RPMI8226 (cell line): ENCODE data around the gene FLT3.
"Not testable (repeated sequence)": the region's sequence is repeated elsewhere in the genome, so short reads cannot be mapped to it uniquely, and the experiment has no call there.

Experiments
- DNase-seq: peaks from one replicate; pipeline ENCODE4 v3.0.0-alpha.2; 2015

Gene FLT3

DNA sequence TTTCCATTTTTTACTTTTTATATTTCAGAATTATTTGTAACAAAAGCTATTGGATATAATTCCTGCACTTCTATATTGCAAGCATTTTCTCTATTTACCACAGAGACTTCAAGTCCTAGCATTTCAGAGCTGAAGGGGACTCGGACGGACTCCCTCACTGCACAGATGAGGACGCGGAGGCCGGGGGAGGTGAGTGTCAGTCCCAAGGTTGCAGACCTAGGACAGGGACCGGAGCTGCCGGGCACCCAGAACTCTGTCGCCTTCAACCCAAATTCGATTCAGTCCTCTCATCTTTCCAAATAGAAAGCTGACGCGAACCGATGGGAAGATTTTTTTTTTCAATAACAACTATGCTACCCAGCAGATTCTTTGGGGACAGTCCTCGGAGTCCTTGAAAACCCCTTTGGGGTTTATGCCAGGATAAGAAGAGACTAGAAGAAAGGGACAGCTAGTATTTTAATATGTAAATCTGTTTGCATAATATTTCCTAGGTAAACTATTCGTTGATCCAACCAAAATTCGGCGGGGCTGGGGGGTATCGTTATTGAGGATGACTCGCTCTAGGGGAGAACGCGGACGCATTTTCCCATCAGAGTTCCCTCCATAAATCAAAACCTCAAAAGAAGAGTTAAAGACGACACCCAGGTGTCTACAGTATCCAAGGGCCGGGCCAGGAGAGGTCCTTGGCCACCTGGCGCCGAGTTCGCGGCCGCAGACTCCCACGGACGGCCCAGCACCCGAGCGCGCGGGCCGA lies 803 bp downstream of the FLT3 start:
- no peak for DNase-seq

DNA sequence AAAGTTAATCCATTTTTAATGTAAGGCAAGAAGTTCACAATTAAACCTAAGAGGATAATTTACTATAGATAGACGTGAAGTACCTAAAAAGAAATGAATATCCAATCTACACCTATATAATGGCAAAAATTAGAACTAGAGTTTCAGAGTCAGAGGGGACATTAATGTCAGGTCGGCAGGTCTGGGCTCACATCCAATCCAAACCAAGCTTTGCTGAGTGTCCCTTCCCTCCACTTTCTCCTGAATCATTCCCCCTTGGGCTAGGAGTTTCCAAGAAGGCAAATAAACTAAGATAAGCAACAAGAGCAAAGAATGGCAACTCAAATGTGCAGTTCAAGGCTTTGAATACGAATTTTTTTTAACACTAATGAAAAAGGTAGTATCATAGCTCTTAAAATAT lies 2.9 kb downstream of the FLT3 start:
- no peak for DNase-seq

DNA sequence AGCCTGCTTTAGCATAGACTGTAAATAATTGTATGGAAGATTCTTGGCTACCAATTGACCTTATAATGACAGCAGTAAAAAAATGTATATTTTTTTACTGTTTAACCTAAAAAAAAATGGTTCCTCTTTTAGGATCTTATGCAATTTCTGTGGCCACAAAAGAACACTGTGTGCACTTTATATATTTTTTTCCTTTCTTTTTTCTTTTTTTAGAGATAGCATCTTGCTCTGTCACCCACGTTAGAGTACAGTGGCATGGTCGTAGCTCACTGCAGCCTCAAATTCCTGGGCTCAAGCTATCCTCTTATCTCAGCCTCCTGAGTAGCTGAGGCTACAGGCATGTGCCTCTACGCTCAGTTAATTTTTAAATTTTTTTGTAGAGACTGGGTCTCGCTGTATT lies 6.1 kb downstream of the FLT3 start:
- DNase-seq = no peak

DNA sequence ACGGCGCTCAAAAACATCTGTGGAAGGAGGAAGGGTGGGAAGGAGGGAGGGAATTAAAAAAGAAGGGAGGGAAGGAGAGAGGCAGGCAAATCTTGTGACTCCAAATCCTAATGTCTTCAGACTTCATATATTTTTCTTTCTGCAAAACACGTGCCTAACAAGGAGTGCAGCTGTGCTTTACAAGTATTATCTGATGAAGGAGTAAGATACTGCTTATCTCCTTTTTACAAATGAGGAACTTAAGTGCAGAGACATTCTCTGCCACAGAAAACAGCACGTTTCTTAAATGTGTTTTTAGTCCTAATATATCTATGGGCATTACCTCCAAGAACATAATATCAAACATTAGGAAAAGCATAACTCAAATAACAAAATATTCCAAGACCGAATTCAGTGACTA lies 6.5 kb downstream of the FLT3 start:
- no peak for DNase-seq

DNA sequence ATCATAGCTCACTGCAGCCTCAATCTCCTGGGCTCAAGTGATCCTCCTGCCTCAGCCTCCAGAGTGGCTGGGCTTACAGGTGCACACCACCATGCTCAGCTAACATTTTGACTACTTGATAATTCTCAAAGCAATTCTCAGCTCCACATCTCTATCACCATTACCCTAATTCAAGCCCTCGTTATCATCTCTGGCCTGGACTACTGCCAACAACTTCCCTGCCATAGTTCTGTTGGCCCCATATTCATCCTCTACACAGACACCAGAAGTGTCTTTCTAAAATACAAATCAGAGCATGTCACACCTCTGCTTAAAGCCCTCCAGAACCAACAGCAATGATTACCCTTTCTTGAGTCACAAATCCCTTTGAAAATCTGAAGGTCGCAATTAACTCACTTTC lies 7.9 kb downstream of the FLT3 start:
- DNase-seq = no peak

DNA sequence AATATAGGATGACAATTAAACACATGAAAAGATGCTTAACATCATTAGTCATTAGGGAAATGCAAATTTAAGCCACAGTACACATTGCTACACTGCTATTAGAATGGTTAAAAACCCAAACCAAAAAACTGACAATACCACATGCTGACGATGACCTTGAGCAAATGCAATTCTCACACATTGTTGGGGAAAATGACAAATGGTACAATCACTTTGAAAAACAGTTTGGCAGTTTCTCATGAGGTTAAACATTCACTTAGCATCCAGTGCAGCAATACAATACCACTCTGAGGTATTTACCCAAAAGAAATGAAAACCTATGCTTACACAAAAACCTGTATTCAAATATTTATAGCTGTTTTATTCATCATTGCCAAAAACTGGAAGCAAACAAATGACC lies 11.3 kb downstream of the FLT3 start:
- DNase-seq = no peak

DNA sequence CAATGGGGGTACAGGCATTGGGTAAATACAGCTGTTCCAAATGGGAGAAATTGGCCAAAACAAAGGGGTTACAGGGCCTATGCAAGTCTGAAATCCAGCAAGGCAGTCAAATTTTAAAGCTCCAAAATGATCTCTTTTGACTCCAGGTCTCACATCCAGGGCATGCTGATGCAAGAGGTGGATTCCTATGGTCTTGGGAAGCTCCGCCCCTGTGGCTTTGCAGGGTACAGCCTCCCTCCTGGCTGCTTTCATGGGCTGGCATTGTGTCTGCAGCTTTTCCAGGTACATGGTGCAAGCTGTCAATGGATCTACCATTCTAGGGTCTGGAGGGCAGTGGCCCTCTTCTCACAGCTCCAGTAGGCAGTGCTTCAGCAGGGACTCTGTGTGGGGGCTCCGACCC lies 22.6 kb downstream of the FLT3 start:
- not testable (repeated sequence) for DNase-seq

DNA sequence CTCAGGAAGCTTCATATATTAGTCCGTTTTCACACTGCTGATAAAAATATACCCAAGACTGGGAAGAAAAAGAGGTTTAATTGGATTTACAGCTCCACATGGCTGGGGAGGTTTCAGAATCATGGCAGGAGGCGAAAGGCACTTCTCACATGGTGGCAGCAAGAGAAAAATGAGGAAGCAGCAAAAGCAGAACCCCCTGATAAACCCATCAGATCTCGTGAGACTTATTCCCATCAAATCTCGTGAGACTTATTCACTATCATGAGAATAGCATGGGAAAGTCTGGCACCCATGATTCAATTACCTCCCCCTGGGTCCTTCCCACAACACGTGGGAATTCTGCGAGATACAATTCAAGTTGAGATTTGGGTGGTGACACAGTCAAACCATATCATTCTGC lies 23.1 kb downstream of the FLT3 start:
- no peak for DNase-seq

DNA sequence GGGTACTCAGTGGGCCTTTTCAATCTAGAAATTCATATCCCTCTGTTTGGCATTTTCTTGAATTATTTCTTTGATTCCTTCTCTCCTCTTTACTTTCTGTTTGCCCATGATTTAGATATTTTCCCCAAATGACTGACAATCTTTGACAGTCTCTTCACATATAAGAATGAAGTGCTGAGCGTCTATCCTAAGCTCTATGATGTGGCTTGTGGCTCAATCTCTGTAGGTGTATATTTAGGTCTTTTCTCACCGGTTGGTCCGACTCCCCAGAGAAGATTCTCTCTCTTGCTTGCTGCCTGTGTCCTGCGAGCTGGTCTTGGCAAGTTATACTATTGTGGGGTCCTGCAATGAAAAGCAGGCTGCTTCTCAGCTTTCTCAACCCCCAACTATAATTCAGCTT lies 29.0 kb downstream of the FLT3 start:
- no peak for DNase-seq

DNA sequence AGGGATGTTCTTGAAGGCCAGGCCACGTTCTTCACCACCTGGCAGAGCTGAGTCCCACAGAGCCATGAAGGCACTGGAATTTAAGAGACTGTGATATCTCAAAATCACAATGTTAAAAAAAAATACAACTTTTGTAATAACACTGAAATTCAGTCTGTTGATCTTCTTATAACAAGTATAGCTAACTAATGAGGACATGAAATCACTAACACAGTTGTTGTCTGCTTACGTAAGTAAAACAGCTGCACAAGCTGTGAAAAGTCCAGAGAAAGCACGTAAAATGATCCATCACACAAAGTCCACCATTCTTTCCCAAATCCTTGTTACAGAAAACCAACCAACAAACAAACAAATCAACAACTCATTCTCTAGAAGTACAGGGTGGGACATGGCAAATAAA lies 32.9 kb downstream of the FLT3 start:
- no peak for DNase-seq

DNA sequence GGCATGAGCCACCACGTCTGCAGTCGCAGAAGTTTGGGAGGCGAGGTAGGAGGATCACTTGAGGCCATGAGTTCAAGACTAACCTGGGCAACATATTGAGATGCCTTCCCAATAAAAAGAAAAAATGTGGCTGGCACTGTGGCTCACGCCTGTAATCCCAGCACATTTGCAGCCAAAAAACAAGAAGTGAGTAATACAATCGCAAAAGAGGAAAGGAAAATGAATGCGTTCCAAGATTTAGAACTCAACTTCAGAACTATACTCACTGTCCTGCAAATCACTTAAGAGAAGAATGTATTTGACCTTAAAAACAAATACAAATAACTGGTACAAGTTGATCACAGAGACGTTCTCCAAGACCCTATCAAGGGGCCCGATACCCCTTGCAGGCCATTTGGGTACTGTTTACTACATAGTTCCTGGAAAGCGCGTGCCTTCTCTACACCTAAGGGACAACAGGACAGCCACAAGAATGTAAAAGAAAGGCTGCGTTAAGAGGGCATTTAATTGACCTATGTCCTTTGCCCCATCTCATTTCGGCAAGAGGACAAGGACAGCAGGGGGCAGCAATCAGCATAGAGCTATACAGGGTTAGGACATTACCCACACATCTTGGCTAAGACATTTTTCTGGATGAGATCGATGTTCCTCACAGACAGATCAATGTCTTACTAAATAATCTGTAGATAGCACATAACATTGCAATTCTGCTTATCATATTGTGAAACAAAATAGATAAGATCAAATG lies 41.3 kb downstream of the FLT3 start:
- DNase-seq = peak; percentile 56

DNA sequence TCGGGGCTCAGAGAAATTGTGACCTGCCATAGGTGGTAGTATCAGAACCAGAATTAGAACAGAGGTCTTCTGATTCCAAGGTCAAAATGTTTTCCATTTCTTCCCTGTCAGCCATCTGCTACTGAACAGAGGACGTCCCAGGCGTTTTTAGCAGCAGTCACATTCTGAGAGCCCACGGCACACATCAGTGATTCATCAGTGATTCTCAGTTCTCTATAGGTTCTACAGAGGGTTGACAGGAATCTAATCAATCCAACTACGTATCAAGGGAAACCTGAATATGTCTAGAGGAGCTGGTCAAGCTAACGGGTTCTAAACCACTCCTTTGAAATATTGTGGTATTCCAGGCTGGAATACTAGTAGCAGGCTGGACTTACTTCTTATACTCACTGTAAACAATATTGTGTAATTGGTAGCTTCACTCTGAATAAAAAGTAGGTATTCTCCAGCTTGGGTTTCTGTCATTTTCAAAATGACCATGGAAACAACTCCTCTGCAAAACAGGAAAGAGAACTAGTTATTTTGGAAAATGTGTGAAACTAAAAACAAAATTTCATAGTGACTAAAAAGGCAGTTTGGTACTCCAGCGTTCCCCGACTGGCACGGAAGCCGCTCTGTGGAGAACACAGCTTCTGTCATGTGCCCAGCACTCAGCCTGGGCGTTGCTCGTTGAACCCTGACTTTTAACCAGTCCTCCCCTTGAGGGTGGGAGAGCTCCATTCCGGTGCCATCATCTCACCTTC lies 43.2 kb downstream of the FLT3 start:
- no peak for DNase-seq

DNA sequence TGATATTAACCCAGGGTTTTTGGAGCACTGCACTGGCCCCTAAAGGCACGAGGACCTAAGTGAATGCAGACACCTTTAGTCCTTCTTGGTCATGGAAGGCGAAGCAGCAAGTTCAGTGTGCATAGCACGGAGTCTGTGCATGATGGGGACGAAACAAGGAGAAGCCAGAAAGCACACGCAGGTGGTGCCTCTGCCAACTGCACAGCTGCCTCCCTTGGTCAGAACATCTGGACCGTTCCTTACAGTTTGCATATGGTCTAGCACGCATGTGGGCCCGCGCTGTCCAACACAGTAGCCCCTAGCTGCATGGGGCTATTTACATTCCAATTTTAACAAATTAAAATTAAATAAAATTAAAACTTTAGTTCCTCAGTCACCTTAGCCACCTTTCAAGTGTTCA lies 44.0 kb downstream of the FLT3 start:
- no peak for DNase-seq

DNA sequence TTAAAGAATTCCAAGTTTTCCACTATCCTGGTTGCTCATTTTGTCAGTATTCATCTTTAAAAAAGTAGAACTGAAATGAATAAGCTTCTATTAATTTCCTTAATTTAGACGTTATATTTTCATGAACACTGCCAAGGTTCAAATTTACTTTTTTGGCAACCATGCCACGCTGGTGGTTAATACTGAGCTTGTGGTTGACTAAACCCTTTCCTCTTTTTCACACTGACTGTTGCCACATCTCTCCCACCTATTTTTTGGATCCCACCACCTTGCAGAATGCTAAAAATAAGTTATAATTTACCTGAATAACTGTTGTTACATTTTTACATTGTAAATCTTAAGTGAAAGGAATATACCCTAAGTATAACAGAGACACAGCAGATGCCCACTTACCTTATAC lies 45.0 kb downstream of the FLT3 start:
- DNase-seq = no peak

DNA sequence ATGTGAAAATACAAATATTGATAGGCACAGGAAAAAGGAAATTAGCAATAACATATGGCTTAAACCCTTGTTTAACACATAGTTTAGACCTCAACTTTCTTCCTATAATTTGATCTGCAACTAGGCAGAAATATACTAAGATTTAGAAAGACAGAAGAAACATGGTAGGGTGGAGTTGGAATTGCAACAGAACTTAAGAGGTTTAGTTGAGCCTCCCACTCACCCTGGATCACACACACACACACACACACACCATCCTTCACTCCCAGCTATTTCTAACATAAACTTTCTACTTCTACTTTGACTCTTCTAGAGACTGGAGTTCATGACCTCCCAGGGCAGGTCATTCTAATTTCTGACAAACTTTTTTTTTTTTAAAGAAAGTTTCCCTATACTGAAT lies 47.4 kb downstream of the FLT3 start:
- no peak for DNase-seq

DNA sequence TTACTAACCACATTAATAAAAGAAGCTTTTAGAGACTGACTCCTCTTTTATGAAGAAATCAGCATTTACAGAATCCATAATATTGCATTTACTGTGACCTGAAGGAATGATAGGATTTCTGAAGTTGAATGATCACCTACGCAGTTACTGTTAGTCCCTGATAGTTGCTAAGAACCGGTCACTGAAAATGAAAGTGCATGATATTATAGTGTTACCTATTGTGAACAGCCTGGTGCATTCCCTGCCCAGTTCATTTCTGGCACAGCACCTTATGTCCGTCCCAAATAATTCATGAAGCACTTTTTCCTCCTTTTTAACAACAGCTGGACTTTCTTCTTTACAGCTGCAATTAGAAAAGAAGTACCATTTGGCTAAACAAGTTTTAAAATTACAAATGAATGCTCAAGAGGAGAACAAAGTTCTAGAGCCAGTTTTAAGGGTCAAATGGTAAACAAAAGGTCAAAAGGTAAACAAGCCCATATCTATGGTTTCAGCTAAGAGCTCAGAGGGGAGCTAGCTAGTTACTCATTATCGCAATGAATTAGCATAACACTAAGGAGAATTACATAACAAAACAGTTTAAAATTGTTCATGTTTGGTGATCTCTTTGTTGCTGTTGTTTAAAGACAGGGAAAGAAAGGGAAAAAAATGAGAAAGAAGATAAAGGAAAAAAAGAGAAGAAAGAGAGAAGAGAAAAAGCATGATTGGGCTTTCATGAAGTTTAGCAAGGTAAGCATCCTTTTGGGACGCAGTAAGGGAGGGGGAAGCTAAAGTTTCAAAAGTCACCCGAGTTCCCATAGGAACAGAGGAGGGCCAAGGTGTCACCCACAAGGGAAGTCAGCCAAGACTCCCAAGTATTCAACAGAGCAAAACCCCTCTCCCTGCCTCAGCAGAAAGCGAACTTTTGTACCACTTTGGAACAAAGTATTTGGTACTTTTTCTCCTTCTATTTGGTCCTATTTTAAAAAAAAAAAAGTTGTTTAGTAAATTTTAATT lies 50.2 kb downstream of the FLT3 start:
- peak; percentile 31 for DNase-seq

DNA sequence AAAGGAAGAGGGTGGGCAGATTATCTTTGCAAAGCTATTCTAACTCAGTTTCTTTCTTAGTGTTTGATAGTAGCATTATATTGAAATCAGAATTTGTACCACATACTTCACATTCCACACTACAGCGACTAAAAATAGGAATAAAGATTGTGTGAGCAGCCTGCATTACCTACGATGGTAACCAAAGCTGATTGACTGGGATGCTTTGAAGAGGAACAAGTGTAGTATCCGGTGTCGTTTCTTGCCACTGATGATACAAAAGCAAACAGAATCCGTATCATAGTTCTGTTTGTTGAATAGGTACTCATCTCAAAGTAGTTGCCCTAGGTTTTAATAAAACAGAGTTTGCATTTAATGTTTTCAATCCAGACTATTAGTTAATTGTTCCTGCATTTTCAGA lies 51.2 kb downstream of the FLT3 start:
- DNase-seq = no peak

DNA sequence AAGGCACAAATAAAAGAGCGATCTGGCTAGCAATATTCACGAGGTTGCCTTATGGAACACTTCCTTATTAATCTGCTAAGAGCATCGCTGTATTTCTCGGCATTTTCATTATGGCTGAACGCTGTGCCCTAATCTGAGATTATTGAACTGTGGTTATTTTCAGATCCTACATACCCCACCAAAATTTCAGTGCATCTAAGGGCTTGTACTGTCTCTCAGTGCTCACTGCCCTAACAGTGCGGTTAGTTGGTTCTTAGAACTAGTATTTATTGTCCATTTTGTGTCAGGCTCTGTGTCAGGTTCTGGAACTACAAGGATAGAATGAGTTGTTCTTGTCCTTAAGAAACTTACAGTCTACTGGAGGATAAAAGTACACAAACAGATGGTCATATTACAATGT lies 51.6 kb downstream of the FLT3 start:
- DNase-seq = no peak

DNA sequence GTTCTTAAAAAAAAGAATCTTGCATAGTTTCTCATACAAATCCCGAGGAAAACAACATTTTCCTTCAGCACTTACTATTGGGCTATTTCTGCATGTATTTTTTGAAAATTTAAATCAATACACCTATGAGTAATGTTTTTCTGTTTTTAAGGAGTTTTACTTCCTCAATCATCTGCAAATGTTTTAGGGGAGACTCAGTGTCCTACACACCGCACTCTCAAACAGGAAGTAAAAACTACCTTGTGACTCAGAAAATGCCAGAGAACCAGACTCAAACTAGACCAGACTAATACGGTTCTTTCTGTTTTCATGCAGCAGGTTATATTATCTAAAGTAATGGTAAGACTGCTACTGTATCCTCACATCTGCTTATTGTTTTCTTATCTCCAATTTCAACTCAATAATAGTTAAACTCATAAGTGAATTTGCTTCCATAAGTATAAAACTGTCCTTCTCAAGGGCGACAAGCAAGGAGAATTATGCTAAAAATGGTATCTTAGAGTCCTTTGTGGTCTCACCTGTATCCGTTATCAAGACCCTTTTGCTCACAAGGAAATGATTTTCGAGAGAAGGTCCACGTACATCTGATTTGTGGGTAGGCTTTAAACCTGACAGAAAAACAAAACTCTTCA lies 52.5 kb downstream of the FLT3 start:
- DNase-seq = peak; percentile 46

DNA sequence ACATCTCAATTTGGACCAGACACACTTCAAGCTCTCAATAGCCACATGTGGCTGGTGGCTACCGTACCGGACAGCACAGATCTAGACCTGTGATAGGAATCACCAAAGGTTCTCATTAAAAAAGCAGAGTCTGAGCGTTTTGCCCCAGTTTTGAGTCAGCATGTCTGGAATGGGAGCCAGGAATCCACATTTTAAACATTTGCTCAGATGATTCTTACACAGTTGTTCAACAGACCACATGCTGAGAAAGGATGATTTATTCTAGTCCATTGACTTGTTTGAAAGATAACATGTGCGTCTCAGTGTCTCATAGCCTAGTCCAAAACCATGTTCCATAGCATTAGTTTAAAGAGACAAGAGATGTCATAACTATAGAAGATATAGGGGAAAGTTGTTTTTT lies 53.4 kb downstream of the FLT3 start:
- DNase-seq = no peak

DNA sequence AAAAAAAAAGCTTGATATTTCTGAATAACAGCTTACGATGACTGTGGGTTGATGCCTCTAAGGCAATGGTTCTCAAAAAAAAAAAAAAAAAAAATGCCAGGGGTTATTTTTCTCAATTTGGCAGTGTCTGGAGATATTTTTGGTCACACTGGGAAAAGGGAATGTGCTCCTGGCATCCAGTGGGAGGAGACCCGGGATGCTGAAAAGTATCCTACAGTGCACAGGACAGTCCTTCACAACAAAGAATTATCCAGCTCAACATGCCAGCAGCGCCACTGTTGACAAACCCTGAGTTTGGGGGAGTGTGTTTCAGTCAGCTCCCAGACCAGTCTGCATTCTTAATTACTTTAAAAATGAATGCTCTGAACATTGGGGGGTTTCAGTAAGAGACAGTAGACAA lies 54.5 kb downstream of the FLT3 start:
- no peak for DNase-seq

DNA sequence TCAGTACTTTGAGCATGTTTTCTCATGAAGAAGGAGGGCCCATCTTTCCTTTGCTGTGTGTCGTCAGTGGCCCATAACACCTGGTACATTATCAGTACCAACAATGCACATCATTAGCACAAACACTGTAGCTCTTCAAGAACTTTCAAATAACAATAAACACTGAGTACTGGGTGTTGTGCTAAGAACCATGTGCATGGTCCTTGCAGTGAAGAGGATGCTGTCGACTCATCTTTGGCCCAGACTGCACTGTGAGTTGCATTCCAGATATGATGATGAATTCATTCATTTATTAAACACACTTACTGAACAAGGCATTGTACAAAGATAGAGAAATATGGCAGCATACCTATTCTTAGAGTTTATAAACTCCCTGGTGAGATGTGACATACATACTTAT lies 55.8 kb downstream of the FLT3 start:
- no peak for DNase-seq
